Smooth muscle cell of the coronary artery (primary cell): ENCODE data around the gene TPH1. TPM values are rescaled to one million over a fixed set of nuclear protein-coding genes. Genes with fewer than 3 reads are reported as not detected.

Experiments
- total RNA-seq: library from RNA; depleted of rRNA; stranded (reverse); fragments of >200 nt; gene quantifications from 2 replicates; pipeline ENCODE4 v1.2.3, GENCODE V29; 2014; ENCODE audit warnings: low replicate concordance

Gene TPH1
- total RNA-seq, result under 0.01 TPM in 1 of 2 replicates, not detected in the other

GRCh38 chr11:18046116-18046777, at the start of gene TPH1:
Gene TPH1 (minus strand): TSS chr11:18046269. CDS start chr11:18040762, 5,507 bp downstream.

GRCh38 chr11:18012906-18013781, 32.9 kb downstream of the TPH1 start, which contains the start of gene SERGEF:
Gene SERGEF (minus strand): TSS chr11:18013047. CDS start chr11:18013010, 37 bp downstream.

Other genes with a start within 250 kb of the TPH1 start
- gene SERGEF, start 33.2 kb downstream of the TPH1 start, total RNA-seq, result 26.6 and 39.4 TPM in 2 replicates
- 12.5 and 23.3 TPM in 2 replicates for gene SAAL1, start 59.8 kb upstream of the TPH1 start, total RNA-seq
- gene MRGPRX3, start 86.3 kb upstream of the TPH1 start, total RNA-seq, result not detected in 2 replicates
- not detected in 2 replicates for gene MRGPRX4, start 126.6 kb upstream of the TPH1 start, total RNA-seq
- gene SAA4, start 190.5 kb upstream of the TPH1 start, total RNA-seq, result not detected in 2 replicates
- gene SAA2, start 202.4 kb upstream of the TPH1 start, total RNA-seq, result 0.08 TPM in 1 of 2 replicates, not detected in the other
- 0.45 TPM in 1 of 2 replicates, not detected in the other for gene SAA1, start 220.0 kb upstream of the TPH1 start, total RNA-seq